ENCODE measurements around the gene BRD4.

The BRD4 gene

DNA sequence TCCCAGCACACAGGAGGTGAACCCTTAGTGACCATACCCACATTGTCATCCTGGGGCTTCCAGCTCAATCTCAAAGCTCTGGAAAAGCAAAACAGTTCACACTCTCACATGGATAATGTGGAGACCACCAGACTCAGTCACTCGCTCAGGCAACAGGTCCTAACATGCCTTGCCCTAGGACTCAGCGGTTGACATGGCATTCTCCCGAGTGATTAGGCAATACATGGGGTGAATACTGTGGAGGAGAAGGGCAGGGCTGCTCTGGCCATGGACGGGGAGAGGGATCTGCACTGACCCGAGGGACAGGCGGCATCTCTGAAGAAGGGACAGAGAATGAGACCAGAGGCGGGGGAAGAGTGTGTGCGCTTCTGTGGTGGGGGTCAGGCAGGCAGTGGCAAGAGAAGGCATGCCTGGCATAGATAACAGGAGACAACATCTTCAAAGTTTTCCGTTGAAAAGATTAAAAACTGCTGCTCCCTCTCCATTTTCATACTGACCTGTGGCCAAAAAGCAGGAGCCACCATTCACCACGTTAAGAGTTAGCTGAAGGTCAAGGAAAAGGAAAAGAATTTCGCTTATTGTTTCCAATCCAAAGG, 55.6 kb downstream of the BRD4 start:
- peaks cover 24% of the 10 kb centered on the region for H3K36me3 ChIP-seq (ENCODE audit: control insufficient read depth, insufficient read depth, low read length)
- no peak overlapping the region for H3K4me3 ChIP-seq (ENCODE audit: low read depth, low read length)
- H3K9me3 ChIP-seq (ENCODE audit: control insufficient read depth, insufficient read depth, low read depth, low read length) = no peaks in the 10 kb centered on the region
- H3K27me3 ChIP-seq (ENCODE audit: control insufficient read depth, insufficient read depth, low read length) = no peaks in the 10 kb centered on the region
- H3K4me1 ChIP-seq (ENCODE audit: control insufficient read depth, insufficient read depth, low read length) = peaks cover 31% of the 10 kb centered on the region
- H3K27ac ChIP-seq (ENCODE audit: low read depth, low read length) = peak overlapping the region; percentile 56; the same call in 1 of the 2 replicates
- peak overlapping the region; percentile 25 for H3K9ac ChIP-seq (ENCODE audit: low read length)

GRCh38 chr19:15274477-15274876, 57.9 kb downstream of the BRD4 start:
- Histone ChIP-seq H3K27ac (ENCODE audit: low read depth, low read length) (no peak overlapping the region), H3K4me1 (ENCODE audit: control insufficient read depth, insufficient read depth, low read length) (peaks cover 11% of the 10 kb centered on the region; the same call in 1 of the 2 replicates), H3K4me3 (ENCODE audit: low read depth, low read length) (no peak overlapping the region), H3K9me3 (ENCODE audit: control insufficient read depth, insufficient read depth, low read depth, low read length) (no peaks in the 10 kb centered on the region), H3K9ac (ENCODE audit: low read length) (no peak overlapping the region), H3K36me3 (ENCODE audit: control insufficient read depth, insufficient read depth, low read length) (peaks cover 46% of the 10 kb centered on the region), H3K27me3 (ENCODE audit: control insufficient read depth, insufficient read depth, low read length) (no peaks in the 10 kb centered on the region)

- Histone ChIP-seq H3K4me3 (ENCODE audit: low read depth, low read length) (no peak overlapping the region), H3K36me3 (ENCODE audit: control insufficient read depth, insufficient read depth, low read length) (peaks cover 89% of the 10 kb centered on the region), H3K9ac (ENCODE audit: low read length) (no peak overlapping the region), H3K27ac (ENCODE audit: low read depth, low read length) (no peak overlapping the region), H3K9me3 (ENCODE audit: control insufficient read depth, insufficient read depth, low read depth, low read length) (no peaks in the 10 kb centered on the region), H3K4me1 (ENCODE audit: control insufficient read depth, insufficient read depth, low read length) (no peaks in the 10 kb centered on the region), H3K27me3 (ENCODE audit: control insufficient read depth, insufficient read depth, low read length) (no peaks in the 10 kb centered on the region)
Observed at GRCh38 chr19:15269806-15270205, 62.5 kb downstream of the BRD4 start.

DNA sequence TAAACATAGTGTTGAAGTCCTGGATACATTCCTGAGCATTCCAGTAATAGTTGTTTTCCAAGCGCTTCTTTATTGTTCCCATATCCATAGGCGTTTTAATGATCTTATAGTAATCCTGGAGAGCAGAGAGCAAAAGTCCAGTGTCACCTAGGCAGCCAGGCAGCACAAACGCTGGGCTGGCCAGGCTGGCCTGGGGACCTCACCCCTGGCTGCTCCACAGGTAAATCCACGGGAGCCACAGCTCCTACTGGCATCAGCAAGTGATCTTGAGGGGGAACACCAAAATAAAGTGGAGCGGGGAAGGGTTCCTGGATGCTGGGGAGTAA, 63.4 kb downstream of the BRD4 start:
- no peak overlapping the region for H3K9ac ChIP-seq (ENCODE audit: low read length)
- no peaks in the 10 kb centered on the region for H3K9me3 ChIP-seq (ENCODE audit: control insufficient read depth, insufficient read depth, low read depth, low read length)
- H3K27ac ChIP-seq (ENCODE audit: low read depth, low read length) = no peak overlapping the region
- H3K36me3 ChIP-seq (ENCODE audit: control insufficient read depth, insufficient read depth, low read length) = peaks cover 93% of the 10 kb centered on the region
- no peak overlapping the region for H3K4me3 ChIP-seq (ENCODE audit: low read depth, low read length)
- H3K4me1 ChIP-seq (ENCODE audit: control insufficient read depth, insufficient read depth, low read length) = no peaks in the 10 kb centered on the region
- no peaks in the 10 kb centered on the region for H3K27me3 ChIP-seq (ENCODE audit: control insufficient read depth, insufficient read depth, low read length)

- no peaks in the 10 kb centered on the region for H3K27me3 ChIP-seq (ENCODE audit: control insufficient read depth, insufficient read depth, low read length)
- H3K36me3 ChIP-seq (ENCODE audit: control insufficient read depth, insufficient read depth, low read length) = peaks cover 98% of the 10 kb centered on the region
- no peak overlapping the region for H3K27ac ChIP-seq (ENCODE audit: low read depth, low read length)
- H3K9ac ChIP-seq (ENCODE audit: low read length) = no peak overlapping the region
- H3K9me3 ChIP-seq (ENCODE audit: control insufficient read depth, insufficient read depth, low read depth, low read length) = no peaks in the 10 kb centered on the region
- no peak overlapping the region for H3K4me3 ChIP-seq (ENCODE audit: low read depth, low read length)
- no peaks in the 10 kb centered on the region for H3K4me1 ChIP-seq (ENCODE audit: control insufficient read depth, insufficient read depth, low read length)
Observed at GRCh38 chr19:15268192-15268927, 64.0 kb downstream of the BRD4 start.

- H3K36me3 ChIP-seq (ENCODE audit: control insufficient read depth, insufficient read depth, low read length) = peaks cover 98% of the 10 kb centered on the region
- no peaks in the 10 kb centered on the region for H3K9me3 ChIP-seq (ENCODE audit: control insufficient read depth, insufficient read depth, low read depth, low read length)
- H3K27ac ChIP-seq (ENCODE audit: low read depth, low read length) = no peak overlapping the region
Observed at GRCh38 chr19:15266683-15267082, 65.7 kb downstream of the BRD4 start.

DNA sequence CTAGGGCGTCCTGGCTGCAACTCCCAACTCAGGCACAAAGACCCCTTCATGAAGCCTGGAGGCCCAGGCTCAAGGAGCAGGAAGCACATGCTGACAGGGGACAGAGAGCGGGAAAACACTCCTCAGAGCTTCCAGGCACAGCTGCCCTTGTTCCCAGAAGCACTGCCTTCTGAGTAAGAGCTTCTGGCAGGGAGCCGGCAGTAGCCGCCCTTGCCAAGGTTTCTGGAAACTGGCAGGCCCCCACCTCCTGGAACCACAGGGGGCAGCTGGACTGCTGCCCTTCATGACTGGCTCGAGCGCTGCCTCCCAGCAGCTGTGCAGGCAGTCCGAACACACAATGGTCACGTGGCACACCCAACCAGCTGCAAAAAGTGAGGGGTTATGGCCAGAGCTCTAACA, 66.5 kb downstream of the BRD4 start:
- Histone ChIP-seq H3K27me3 (ENCODE audit: control insufficient read depth, insufficient read depth, low read length) (no peaks in the 10 kb centered on the region), H3K9ac (ENCODE audit: low read length) (no peak overlapping the region), H3K9me3 (ENCODE audit: control insufficient read depth, insufficient read depth, low read depth, low read length) (no peaks in the 10 kb centered on the region), H3K4me1 (ENCODE audit: control insufficient read depth, insufficient read depth, low read length) (no peaks in the 10 kb centered on the region), H3K4me3 (ENCODE audit: low read depth, low read length) (no peak overlapping the region), H3K27ac (ENCODE audit: low read depth, low read length) (no peak overlapping the region), H3K36me3 (ENCODE audit: control insufficient read depth, insufficient read depth, low read length) (peaks cover 95% of the 10 kb centered on the region)

More at GRCh38 chr19:15266683-15267082, 65.7 kb downstream of the BRD4 start:
- H3K4me1 ChIP-seq (ENCODE audit: control insufficient read depth, insufficient read depth, low read length) = no peaks in the 10 kb centered on the region
- H3K27me3 ChIP-seq (ENCODE audit: control insufficient read depth, insufficient read depth, low read length) = no peaks in the 10 kb centered on the region
- no peak overlapping the region for H3K4me3 ChIP-seq (ENCODE audit: low read depth, low read length)
- no peak overlapping the region for H3K9ac ChIP-seq (ENCODE audit: low read length)

GRCh38 chr19:15265214-15265849, 67.0 kb downstream of the BRD4 start:
- Histone ChIP-seq H3K9ac (ENCODE audit: low read length) (no peak overlapping the region), H3K27ac (ENCODE audit: low read depth, low read length) (no peak overlapping the region), H3K36me3 (ENCODE audit: control insufficient read depth, insufficient read depth, low read length) (peaks cover 95% of the 10 kb centered on the region), H3K4me3 (ENCODE audit: low read depth, low read length) (no peak overlapping the region), H3K4me1 (ENCODE audit: control insufficient read depth, insufficient read depth, low read length) (no peaks in the 10 kb centered on the region), H3K27me3 (ENCODE audit: control insufficient read depth, insufficient read depth, low read length) (no peaks in the 10 kb centered on the region), H3K9me3 (ENCODE audit: control insufficient read depth, insufficient read depth, low read depth, low read length) (no peaks in the 10 kb centered on the region)

DNA sequence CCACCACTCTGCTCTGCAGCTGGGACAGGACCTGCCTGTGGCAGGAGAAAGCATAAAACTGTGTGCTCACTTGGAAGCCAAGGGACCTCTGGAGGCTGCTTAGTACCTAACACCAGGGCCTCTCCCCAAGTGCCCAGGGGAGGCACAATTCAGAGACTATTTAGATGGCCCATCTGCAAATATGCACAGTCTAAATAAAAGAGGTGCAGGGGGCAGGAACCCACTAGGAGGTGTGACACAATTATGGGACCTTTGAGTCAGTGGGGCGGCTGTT, 67.5 kb downstream of the BRD4 start:
- Histone ChIP-seq H3K27ac (ENCODE audit: low read depth, low read length) (no peak overlapping the region), H3K27me3 (ENCODE audit: control insufficient read depth, insufficient read depth, low read length) (no peaks in the 10 kb centered on the region), H3K36me3 (ENCODE audit: control insufficient read depth, insufficient read depth, low read length) (peaks cover 95% of the 10 kb centered on the region), H3K9me3 (ENCODE audit: control insufficient read depth, insufficient read depth, low read depth, low read length) (no peaks in the 10 kb centered on the region), H3K4me1 (ENCODE audit: control insufficient read depth, insufficient read depth, low read length) (no peaks in the 10 kb centered on the region), H3K4me3 (ENCODE audit: low read depth, low read length) (no peak overlapping the region), H3K9ac (ENCODE audit: low read length) (no peak overlapping the region)

GRCh38 chr19:15264061-15264932, 68.0 kb downstream of the BRD4 start:
- H3K9me3 ChIP-seq (ENCODE audit: control insufficient read depth, insufficient read depth, low read depth, low read length) = no peaks in the 10 kb centered on the region
- H3K4me3 ChIP-seq (ENCODE audit: low read depth, low read length) = no peak overlapping the region
- peaks cover 96% of the 10 kb centered on the region for H3K36me3 ChIP-seq (ENCODE audit: control insufficient read depth, insufficient read depth, low read length)
- no peak overlapping the region for H3K27ac ChIP-seq (ENCODE audit: low read depth, low read length)
- H3K4me1 ChIP-seq (ENCODE audit: control insufficient read depth, insufficient read depth, low read length) = no peaks in the 10 kb centered on the region
- H3K27me3 ChIP-seq (ENCODE audit: control insufficient read depth, insufficient read depth, low read length) = no peaks in the 10 kb centered on the region
- no peak overlapping the region for H3K9ac ChIP-seq (ENCODE audit: low read length)
